Umbilical cord (tissue), 2 donors: ENCODE results near the gene PLPP7. TPM values are rescaled to one million over a fixed set of nuclear protein-coding genes. Genes with fewer than 3 reads are reported as not detected.
"Not testable (repeated sequence)": the region's sequence is repeated elsewhere in the genome, so short reads cannot be mapped to it uniquely, and the experiment has no call there.

Source experiments
- DNase-seq: peaks from one replicate; pipeline ENCODE4 v3.0.0-alpha.2; 2015; ENCODE audit warnings: low spot score
- total RNA-seq: library from RNA; depleted of rRNA; stranded (reverse); fragments of >200 nt; gene quantifications from one replicate; pipeline ENCODE4 v1.2.3, GENCODE V29; 2014; ENCODE audit warnings: low replicate concordance; ENCODE audit not compliant: insufficient read depth

The PLPP7 gene
- total RNA-seq, 1 donor from 2014 or later: 9.6 TPM

DNA sequence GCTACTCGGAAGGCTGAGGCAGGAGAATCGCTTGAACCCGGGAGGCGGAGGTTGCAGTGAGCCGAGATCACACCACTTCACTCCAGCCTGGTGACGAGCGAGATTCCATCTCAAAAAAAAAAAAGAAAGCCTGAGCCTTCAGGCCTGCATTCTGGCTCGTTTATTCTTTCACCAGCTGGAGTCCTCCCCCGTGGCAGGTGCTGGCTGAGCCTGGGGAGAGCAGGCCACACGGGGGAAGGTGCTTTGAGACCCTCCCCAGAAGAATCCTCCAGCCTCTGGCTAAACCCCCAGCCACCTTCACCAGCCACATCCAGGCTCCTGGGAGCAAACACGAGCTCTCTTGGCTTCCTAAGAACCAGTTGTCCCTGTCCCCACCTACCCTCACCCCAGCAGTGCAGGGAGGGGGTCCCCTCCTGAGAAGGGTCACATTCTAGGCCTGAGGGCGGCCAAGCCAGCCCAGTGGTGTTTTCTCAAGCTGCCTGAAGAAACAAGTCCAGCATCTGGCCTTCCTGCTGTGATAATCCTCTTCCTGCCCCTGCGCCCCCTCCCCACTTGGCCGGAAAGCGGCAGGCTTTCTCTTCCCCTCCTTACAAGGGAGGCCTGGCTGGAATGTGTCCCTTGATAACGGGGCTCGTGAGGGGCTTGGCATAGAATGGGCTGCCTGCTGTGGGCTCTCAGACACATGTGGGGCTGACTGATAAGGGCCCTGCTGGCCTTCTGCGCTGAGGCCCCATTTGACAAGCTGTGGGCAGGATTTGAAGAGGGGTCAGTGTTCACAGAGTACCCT, 41.5 kb downstream of the PLPP7 start:
- peak; percentile 63 for DNase-seq

DNA sequence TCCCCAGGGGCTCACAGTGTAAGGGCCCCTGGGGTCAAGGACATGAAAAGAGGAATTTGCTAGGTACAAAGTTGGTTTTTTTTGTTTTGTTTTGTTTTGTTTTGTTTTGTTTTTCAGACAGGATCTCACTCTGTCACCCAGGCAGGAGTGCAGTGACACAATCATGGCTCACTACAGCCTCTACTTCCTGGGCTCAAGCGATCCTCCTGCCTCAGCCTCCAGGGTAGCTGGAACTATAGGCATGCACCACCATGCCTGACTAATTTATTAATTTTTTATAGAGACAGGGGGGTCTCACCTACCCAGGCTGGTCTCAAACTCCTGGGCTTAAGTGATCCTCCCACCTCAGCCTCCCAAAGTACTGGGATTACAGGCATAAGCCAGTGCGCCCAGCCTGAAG, 42.5 kb downstream of the PLPP7 start:
- not testable (repeated sequence) for DNase-seq

DNA sequence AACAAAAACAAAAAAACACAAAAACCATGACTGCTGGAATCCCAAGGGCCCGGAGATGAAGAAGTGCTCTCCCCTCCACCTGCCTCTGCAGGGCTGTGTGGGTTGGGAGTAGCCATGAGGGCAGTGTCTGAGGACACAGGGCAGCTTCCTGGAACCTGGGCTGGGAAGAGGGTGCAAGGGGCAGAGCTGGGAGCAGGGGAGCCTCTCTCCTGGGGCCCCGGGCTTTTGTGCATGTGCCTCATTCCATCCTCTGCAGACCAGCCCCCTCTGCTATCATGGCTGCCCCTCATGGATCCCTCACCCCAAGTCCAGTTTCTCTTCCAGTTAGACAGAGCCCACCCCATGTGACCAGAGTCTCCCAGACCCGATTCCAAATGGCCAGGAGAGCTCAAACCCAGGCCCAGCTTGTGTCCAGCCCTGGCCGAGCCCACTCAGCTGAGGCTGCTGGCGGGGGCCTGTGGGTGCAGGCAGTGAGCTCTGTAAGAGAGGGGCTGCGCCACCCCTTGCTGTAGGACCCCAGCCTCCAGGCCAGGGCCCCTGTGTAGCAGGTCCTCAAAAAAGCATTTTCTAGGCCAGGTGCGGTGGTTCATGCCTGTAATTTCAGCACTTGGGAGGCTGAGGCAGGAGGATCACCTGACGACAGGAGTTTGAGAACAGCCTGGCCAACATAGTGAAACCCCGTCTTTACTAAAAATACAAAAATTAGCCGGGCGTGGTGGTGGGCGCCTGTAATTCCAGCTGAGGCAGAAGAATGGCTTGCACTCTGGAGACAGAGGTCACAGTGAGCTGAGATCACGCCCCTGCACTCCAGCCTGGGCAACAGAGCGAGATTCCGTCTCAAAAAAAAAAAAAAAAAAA, 44.5 kb downstream of the PLPP7 start:
- DNase-seq: no peak

DNA sequence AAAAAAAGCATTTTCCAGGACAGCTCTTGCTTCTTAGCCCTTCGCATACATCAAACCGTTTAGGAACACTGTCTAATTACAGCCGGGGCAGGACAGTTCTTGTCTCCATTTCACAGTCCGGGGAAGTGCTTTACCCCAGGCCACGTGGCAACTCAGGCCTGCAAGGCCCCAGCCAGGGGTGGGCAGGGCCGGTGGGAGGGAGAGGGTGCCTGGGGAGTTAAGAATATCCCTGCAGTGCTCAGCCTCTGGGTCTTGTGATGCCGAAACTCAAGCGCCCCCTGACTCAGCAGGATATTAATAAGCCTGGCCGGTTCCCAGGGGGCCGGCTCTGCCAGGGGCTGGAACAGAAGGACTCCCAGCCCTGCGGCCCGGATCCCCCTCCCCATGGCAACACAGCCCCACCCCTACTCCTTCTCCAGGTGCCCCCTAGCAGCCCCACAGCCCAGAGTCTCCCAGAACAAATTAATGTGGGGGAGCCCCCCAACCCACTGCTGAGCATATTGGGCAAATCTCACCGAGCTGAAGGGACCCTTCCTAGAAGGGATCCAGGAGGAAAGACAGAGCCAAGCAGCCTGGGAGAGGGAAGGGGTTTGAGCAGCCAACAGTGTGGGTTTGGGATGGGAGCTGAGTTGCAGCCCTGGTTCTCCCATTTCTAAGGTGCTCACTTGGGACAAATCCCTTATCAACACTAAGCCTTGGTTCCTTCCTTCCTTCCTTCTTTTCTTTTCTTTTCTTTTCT, 45.3 kb downstream of the PLPP7 start:
- DNase-seq: peak; percentile 85

DNA sequence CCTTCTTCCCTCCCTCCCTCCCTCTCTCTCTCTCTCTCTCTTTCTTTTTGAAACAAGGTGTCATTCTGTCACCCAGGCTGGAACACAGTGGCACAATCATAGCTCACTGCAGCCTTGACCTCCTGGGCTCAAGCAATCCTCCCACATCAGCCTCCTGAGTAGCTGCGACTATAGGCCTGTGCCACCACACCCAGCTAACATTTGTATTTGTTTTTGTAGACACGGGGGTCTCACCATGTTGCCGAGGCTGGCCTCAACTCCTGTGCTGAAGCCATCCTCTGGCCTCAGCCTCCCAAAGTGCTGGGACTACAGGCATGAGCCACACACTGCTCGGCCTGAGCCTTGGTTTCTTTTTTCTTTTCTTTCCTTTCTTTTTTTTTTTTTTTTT, 45.8 kb downstream of the PLPP7 start:
- DNase-seq: no peak

DNA sequence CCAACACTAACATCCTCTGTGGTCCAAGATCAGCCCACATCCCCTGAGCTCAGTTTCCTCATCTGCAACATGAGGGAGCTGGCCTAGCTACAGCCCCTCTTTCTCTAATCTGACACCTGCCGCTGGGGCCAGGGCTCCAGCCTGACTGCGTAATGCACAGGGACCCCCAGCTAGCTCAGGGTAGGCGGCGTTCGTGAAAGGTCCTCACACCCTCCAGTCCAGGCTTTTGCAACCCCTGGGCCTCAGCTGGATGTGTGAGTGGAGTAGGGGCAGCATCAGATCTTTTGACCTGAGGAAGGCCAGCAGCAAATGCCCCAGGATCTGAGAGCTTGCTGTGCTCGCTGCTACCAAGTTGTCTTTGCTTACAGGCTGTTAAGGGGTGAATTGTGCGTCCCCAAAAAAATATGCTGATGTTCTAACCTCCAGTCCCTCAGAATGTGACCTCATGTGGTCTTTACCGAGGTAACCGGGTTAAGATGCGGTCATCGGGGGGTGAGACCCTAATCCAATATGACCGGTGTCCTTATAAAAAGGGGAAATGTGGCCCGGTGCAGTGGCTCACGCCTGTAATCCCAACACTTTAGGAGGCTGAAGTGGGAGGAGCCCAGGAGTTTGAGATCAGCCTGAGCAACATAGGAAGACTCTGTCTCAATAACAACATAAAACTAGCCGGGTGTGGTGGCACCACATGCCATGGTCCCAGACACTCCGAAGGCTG, 47.8 kb downstream of the PLPP7 start:
- no peak for DNase-seq

DNA sequence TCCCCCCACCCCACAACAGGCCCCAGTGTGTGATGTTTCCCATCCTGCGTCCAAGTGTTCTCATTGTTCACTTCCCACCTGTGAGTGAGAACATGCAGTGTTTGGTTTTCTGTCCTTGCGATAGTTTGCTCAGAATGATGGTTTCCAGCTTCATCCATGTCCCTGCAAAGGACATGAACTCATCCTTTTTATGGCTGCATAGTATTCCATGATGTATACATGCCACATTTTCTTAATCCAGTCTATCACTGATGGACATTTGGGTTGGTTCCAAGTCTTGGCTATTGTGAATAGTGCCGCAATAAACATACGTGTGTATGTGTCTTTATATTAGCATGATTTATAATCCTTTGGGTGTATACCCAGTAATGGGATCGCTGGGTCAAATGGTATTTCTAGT, 49.7 kb downstream of the PLPP7 start:
- not testable (repeated sequence) for DNase-seq

DNA sequence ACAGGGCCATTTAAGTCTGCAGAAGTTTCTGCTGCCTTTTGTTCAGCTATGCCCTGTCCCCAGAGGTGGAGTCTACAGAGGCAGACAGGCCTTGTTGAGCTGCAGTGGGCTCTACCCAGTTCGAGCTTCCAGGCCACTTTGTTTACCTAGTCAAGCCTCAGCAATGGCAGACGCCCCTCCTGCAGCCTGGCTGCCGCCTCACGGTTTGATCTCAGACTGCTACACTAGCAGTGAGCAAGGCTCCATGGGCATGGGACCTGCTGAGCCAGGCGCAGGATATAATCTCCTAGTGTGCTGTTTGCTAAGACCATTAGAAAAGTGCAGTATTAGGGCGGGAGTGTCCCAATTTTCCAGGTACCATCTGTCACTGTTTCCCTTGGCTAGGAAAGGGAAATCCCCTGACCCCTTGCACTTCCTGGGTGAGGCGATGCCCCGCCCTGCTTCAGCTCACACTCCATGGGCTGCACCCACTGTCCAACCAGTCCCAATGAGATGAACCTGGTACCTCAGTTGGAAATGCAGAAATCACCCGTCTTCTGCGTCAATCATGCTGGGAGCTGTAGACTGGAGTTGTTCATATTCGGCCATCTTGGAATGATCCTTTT, 55.5 kb downstream of the PLPP7 start:
- DNase-seq: not testable (repeated sequence)

DNA sequence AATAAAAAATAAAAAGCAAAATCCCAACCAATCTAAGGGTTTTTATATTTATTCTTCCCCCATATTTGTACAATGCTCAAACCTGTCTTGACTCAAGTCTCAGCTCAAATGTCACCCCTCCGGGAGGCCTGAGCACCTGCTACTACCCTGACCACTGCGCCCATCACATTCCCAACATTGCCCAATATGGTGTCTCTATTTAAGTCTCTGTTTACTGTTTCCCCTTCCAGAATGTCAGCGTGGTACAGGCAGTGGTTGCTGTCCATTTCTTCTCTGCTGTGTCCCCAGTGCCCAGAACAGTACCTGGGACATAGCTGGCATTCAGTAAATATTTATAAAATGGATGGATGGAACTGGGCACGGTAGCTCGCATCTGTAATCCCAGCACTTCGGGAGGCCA, 57.0 kb downstream of the PLPP7 start:
- DNase-seq: no peak

DNA sequence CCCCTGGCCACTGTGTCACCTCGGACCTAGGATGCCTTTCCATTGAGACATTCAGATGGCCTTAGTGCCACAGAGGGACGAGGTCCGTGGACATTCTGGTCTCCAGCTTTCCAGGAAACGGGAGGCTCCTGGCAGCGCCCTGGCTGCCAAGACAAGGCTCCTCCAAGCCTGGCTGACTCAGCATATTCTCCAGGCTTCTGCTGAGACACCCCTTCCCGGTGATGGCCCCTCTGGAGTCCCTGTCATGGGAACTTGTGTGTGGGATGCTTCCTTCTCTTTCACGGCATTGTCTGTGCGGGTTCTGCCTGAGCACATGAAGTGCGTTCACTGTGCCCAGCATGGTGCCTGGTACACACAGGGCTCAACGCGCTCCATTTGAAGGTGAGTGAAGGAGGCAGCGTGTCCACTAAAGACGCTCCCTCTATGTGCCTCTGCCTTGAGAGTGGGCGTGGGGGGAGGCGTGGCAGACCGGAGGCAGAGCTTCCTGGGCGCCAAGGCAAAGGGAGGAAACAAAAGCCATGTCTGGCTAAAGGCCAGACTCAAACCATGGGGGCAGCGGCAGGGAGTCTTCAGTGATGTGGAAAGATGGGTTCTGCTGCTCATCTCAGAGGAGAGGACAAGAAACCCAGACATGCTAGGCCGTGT, 58.0 kb downstream of the PLPP7 start:
- DNase-seq: no peak

DNA sequence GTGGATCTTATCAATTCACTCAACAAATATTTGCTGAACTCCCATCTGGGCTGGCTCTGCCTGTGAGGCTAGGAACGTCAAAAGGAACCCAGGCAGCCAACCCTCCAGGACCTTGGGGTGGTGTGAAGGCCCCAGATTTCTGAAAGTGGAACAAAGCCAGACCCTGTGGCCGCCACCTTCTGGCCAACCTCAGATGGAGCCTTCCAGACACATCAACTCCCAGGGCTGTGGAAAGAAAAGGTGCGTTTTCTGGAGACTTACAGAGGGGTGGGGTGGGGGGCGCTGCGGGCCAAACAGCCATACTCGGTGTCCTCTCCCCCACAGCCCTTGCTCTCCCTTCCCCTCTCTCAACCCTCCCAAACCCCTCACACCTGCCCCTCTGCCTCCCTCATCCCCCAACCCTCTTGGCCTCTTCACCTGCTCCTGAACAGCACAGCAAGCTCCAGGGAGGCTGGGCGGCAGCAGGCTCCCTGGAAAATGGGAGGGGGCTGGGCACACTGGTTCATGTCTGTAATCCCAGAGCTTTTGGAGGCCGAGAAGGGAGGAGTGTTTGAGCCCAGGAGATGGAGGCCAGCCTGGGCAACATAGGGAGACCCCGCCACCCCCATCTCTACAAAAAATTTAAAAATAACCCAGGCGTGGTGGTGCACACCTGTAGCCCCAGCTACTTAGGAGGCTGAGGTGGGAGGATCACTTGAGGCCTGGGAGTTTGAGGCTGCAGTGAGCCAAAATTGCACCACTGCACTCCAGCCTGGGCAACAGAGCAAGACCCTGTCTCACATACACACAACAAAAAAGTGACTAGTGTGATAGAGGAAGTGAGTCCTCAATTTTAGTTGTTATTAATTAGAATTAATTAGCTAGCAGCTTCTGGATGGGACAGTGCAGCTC, 59.4 kb downstream of the PLPP7 start:
- no peak for DNase-seq

DNA sequence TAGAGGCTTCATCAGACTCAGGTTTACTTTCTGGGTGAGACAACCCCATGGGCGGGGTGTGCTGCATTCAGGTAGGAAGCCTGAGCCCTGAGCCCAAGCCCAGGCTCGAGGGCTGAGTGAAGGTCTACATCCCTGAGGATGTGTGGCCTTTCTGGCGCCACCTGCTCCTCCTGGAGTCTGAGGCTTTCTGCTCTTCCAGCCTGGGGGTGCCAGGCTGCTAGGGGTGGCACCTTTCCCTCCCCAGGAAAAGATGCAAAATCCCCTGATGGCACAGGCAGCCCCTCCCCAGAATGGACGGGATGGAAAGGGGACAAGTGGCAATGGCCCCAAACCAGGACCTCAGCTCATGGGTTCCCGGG, 60.0 kb downstream of the PLPP7 start:
- no peak for DNase-seq

DNA sequence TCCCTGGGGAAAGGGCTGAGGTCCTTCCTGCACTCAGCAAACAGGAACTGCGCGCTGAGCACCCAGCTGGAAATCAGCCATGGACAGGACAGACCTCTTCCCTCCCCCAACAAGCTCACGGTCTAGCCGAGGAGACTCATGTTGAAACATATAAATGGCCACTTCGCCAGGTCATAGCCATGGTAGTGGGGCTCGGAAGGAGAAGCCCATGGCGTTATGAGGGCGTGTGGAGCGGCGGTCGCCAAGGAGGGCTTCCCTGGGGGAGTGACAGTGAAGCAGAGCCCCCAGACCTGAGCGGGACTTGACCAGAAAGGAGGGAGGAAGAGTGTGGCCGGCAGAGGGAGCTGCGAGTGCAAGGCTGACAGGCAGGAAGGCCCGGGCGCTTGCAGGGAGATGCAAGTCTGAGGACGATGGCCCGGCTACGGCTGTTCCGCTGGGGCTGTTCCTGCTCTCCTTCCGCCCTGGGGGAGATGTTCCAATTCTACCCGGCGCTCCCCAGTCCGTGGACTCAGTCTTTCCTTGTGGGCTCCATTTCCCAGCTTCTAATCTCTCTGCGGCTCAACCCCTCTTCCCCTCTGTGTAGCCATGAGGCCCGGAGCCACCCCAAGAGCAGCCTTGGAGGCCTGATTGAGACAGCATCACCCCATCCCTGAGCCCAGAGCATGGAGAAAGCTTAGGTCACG, 60.5 kb downstream of the PLPP7 start:
- peak; percentile 88 for DNase-seq

DNA sequence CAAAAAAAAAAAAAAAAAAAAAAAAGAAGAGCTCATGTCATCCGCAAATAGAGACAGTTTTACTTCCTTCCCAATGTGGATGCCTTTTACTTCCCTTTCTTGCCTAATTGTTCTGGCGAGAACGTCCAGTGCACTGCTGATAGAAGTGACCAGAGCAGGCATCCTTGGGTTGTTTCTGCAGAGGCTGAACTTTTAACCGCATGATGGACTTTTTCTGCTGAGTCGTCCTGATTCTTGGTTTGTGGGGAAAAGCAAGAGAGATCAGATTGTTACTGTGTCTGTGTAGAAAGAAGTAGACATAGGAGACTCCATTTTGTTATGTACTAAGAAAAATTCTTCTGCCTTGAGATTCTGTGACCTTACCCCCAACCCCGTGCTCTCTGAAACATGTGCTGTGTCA, 67.0 kb downstream of the PLPP7 start:
- peak; percentile 67 for DNase-seq

DNA sequence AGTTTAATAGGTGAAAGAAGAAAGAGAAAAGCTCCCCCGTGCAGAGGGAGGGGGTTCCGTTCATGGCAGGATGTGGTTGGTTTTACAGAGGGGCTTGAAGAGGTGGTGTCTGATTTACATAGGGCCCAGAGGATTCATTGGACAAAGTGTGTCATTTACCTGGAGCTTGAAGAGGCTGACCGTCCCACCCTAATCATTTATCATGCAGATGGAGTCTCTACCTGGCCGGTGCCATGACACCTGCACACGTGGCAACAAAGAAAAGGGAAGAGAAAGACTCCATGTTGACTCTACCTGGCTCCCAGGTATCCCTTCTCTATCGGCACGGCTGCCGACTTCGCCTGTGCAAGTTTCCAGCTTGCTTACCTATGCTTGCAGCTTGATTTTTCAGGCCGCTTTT, 69.0 kb downstream of the PLPP7 start:
- DNase-seq: no peak
